Measurements from ENCODE around the gene EOMES.
A peak's percentile ranks its signal among the peaks of the same experiment; 100 is the strongest.

The EOMES gene

DNA sequence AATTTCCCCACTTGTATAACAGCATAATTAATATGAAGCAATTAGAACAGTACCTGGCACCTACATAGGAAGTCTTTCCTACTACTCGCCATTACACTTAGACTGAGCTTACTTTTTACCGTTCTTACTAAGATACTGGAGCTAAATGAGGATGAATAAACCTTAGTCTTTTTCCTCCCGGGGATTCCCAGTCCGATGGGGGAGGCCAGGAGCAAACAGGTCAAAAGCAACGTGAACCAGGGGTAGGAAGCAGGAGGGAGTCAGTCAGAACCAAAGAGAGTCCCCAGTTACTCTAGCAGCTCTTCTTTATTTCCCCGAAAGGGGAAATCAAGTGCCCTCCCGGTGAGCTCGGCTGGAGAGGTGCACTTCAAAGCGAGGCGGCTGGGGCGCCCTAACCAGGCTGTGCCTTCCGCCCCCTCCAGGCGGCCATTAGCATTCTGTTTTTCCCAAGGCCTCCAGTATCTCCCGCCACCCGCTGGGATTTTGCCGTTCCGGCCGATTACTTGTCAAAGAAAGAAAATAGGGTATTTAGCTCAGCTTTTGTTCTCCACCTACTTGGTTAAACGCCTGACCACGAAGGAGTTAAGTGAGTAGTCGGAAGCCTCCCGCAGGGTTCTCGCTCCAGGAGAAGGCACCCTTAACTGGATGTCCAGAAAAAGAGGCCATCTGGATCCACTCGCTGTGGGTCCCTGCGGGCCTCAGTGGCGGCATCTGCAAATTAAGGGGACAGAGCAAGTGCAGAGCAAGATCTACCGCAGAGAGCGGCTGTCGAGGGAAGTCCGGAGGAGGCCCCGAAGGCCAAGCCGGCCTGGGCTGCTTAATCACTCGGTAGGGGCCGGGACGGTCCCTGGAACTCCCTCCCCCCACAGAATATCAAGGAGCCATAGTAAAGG lies 6.3 kb upstream of the EOMES start:
- Mint-ChIP-seq H3K27me3 (peaks cover 78% of the 10 kb centered on the region), H3K27ac (no peak overlapping the region), H3K9me3 (no peaks in the 10 kb centered on the region), H3K4me3 (no peak overlapping the region), H3K4me1 (ENCODE audit: low read depth) (peaks cover 26% of the 10 kb centered on the region), H3K36me3 (ENCODE audit: low read depth) (no peaks in the 10 kb centered on the region)
- intact Hi-C loops (cut with micrococcal nuclease): no loop called here

- intact Hi-C loops (cut with micrococcal nuclease): no loop called here
- Mint-ChIP-seq H3K4me1 (ENCODE audit: low read depth) (peaks cover 44% of the 10 kb centered on the region), H3K27me3 (peaks cover 87% of the 10 kb centered on the region), H3K36me3 (ENCODE audit: low read depth) (no peaks in the 10 kb centered on the region), H3K9me3 (no peaks in the 10 kb centered on the region), H3K27ac (no peak overlapping the region), H3K4me3 (no peak overlapping the region)
These were observed 4.1 kb upstream of the EOMES start for GRCh38 chr3:27726240-27726639.

GRCh38 chr3:27724459-27725197 lies 2.5 kb upstream of the EOMES start:
- no peaks in the 10 kb centered on the region for H3K36me3 Mint-ChIP-seq (ENCODE audit: low read depth)
- peaks cover 40% of the 10 kb centered on the region for H3K4me1 Mint-ChIP-seq (ENCODE audit: low read depth)
- intact Hi-C loops (cut with micrococcal nuclease): no loop called here
- H3K27ac Mint-ChIP-seq: no peak overlapping the region
- no peak overlapping the region for H3K4me3 Mint-ChIP-seq
- peaks cover 85% of the 10 kb centered on the region for H3K27me3 Mint-ChIP-seq
- H3K9me3 Mint-ChIP-seq: no peaks in the 10 kb centered on the region

- no peak overlapping the region for H3K27ac Mint-ChIP-seq
- H3K4me3 Mint-ChIP-seq: no peak overlapping the region
- peaks cover 85% of the 10 kb centered on the region for H3K27me3 Mint-ChIP-seq
- H3K36me3 Mint-ChIP-seq (ENCODE audit: low read depth): no peaks in the 10 kb centered on the region
- intact Hi-C loops (cut with micrococcal nuclease): no loop called here
- H3K9me3 Mint-ChIP-seq: no peaks in the 10 kb centered on the region
- H3K4me1 Mint-ChIP-seq (ENCODE audit: low read depth): peaks cover 39% of the 10 kb centered on the region
These were observed 1.8 kb upstream of the EOMES start for GRCh38 chr3:27723815-27724458.

DNA sequence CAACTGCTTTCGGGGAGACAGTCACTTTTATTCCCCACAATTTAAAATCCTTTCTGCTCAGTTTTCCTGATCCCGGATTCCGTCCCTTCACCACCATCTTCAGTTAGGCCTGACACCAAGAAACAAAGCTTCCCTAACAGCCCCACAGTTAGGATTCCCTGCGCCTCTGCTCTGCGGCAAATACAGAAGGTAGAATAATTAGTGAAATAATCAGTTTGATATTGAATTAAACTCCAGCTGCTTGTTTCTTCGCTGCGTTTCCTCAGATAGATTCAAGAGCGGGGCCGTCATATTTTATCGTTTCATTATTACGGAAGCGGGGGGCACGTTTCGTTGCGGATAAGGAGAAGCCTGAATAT lies 1.3 kb upstream of the EOMES start:
- no peaks in the 10 kb centered on the region for H3K9me3 Mint-ChIP-seq
- peaks cover 34% of the 10 kb centered on the region for H3K4me1 Mint-ChIP-seq (ENCODE audit: low read depth)
- H3K36me3 Mint-ChIP-seq (ENCODE audit: low read depth): no peaks in the 10 kb centered on the region
- H3K27ac Mint-ChIP-seq: no peak overlapping the region
- H3K27me3 Mint-ChIP-seq: peaks cover 85% of the 10 kb centered on the region
- intact Hi-C loops (cut with micrococcal nuclease): no loop called here
- no peak overlapping the region for H3K4me3 Mint-ChIP-seq

DNA sequence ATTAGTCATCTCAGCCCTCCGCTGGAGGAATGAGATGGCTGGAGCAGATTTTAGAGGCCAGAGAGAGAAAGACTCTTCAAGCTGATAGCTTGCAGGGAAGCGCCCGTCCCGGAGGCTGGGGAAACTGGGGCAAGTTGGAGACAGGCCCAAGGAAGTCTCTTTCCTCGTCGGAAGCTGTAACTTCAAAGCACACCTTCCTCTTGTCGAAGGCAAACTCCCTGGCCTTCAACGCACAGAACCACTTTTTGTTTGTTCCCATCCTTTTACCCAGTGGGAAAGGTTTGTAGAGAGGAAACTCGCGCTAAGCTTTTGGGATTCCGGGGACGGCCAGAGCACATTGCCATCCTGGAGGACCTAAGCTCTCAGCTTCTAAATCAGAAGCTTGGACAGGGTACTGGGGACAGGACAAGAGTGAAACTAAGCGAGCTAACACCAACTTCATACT lies 900 bp upstream of the EOMES start:
- Mint-ChIP-seq H3K9me3 (no peaks in the 10 kb centered on the region), H3K27ac (no peak overlapping the region), H3K27me3 (peaks cover 85% of the 10 kb centered on the region), H3K36me3 (ENCODE audit: low read depth) (no peaks in the 10 kb centered on the region), H3K4me1 (ENCODE audit: low read depth) (peaks cover 30% of the 10 kb centered on the region), H3K4me3 (no peak overlapping the region)
- intact Hi-C loops (cut with micrococcal nuclease): no loop called here

DNA sequence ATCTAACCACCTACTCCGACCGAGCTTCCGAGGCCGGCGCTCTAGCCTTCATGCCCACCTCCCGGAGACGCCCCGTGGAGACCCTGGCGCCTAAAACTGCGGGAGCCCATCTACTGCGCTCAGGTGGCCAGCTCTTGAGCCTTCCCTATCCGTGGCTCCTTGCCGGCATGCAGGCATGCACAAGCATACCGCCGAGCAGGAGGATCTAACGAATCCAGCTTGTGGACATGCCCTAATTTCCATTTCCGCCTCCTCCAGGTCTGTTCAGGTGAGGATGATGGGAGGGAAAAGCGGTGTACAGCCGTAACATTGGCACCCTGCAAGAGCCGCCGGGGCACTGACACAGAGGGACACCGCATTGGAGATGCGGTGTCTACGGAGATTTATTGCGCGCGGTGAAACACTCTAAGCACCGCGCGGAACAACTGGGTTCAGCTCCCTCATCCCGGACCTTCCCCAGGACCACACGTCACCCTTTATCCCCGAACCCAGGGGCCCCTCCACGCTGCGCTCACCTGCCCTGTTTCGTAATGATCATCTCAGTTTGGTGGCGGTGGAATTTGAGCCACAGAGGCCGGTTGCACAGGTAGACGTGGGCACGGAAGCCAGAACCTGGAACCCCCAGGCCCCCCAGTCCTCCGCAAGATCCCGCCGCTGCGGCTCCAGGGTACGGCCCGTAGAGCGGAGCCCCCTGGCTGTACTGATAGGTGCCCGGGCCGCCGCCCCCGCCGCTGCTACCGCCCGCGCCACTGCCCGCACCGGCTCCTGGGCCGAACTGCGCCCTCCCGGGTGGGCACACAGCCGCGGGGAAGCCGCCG lies 1.0 kb downstream of the EOMES start:
- no peak overlapping the region for H3K27ac Mint-ChIP-seq
- peaks cover 29% of the 10 kb centered on the region for H3K4me1 Mint-ChIP-seq (ENCODE audit: low read depth)
- H3K36me3 Mint-ChIP-seq (ENCODE audit: low read depth): no peaks in the 10 kb centered on the region
- intact Hi-C loops (cut with micrococcal nuclease): no loop called here
- no peaks in the 10 kb centered on the region for H3K9me3 Mint-ChIP-seq
- H3K4me3 Mint-ChIP-seq: peak overlapping the region; percentile 51
- H3K27me3 Mint-ChIP-seq: peaks cover 88% of the 10 kb centered on the region

GRCh38 chr3:27719314-27720003 lies 2.7 kb downstream of the EOMES start:
- H3K36me3 Mint-ChIP-seq (ENCODE audit: low read depth): no peaks in the 10 kb centered on the region
- no peaks in the 10 kb centered on the region for H3K9me3 Mint-ChIP-seq
- H3K27me3 Mint-ChIP-seq: peaks cover 95% of the 10 kb centered on the region
- no peak overlapping the region for H3K27ac Mint-ChIP-seq
- intact Hi-C loops (cut with micrococcal nuclease): loop anchor here (10.0 kb wide), 1 partner anchor 435 kb away; no protein-coding TSS in a partner anchor
- H3K4me1 Mint-ChIP-seq (ENCODE audit: low read depth): peaks cover 39% of the 10 kb centered on the region
- H3K4me3 Mint-ChIP-seq: no peak overlapping the region

DNA sequence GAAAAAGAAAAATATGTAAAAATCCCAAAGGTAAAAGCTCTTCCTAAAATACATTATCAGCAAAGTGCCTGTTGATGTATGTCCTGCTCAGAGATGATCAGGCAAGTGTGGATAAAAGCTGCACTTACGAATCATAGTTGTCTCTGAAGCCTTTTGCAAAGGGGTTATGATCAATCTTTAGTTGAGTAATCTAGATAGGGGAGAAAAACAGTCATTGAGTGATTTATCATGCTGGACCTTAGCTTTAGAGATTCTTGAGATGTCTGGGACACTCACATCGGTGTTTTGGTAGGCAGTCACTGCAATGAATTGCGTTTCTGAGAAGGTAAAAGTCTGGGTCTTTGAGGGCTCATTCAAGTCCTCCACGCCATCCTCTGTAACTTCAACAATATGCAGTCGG lies 3.7 kb downstream of the EOMES start:
- Mint-ChIP-seq H3K4me1 (ENCODE audit: low read depth) (peaks cover 43% of the 10 kb centered on the region), H3K36me3 (ENCODE audit: low read depth) (no peaks in the 10 kb centered on the region), H3K27me3 (peaks cover 95% of the 10 kb centered on the region), H3K4me3 (no peak overlapping the region), H3K9me3 (no peaks in the 10 kb centered on the region), H3K27ac (no peak overlapping the region)
- intact Hi-C loops (cut with micrococcal nuclease): loop anchor here (10.0 kb wide), 1 partner anchor 436 kb away; no protein-coding TSS in a partner anchor

DNA sequence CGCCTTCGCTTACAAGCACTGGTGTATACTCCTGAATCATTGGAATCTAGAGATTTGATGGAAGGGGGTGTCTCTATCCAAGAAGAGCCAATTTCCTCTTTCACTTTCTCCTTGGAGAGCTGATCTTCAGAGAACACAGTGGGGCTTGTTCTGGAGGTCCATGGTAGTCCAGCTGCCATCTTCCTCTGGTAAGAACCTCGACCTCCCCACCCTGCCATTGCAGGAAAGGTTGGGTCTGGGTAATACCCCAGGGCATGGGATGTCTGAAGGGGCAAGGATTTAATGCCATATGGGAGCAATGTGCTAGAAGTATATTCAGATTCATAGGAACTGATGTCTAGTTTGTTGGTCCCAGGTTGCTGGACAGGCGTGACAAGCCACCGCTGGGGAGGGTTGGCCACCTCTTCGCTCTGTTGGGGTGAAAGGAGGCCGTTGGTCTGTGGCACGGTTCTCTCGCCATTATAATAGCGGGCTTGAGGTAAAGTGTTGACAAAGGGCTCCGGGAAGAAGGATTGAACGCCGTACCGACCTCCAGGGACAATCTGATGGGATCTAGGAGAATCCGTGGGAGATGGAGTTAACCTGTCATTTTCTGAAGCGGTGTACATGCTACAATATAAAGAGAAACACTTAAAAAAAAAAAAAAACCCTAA lies 4.8 kb downstream of the EOMES start:
- Mint-ChIP-seq H3K4me3 (no peak overlapping the region), H3K27me3 (peaks cover 95% of the 10 kb centered on the region), H3K4me1 (ENCODE audit: low read depth) (peaks cover 43% of the 10 kb centered on the region), H3K36me3 (ENCODE audit: low read depth) (peaks cover 5% of the 10 kb centered on the region), H3K27ac (no peak overlapping the region), H3K9me3 (no peaks in the 10 kb centered on the region)
- intact Hi-C loops (cut with micrococcal nuclease): loop anchor here (10.0 kb wide), 1 partner anchor 437 kb away; no protein-coding TSS in a partner anchor

GRCh38 chr3:27716309-27716708 lies 5.8 kb downstream of the EOMES start:
- Mint-ChIP-seq H3K4me1 (ENCODE audit: low read depth) (peaks cover 42% of the 10 kb centered on the region), H3K36me3 (ENCODE audit: low read depth) (peaks cover 10% of the 10 kb centered on the region), H3K4me3 (no peak overlapping the region), H3K27ac (no peak overlapping the region), H3K9me3 (no peaks in the 10 kb centered on the region), H3K27me3 (peaks cover 94% of the 10 kb centered on the region)
- intact Hi-C loops (cut with micrococcal nuclease): loop anchor here (10.0 kb wide), 1 partner anchor 438 kb away; no protein-coding TSS in a partner anchor

GRCh38 chr3:27715863-27716262 lies 6.3 kb downstream of the EOMES start:
- peaks cover 37% of the 10 kb centered on the region for H3K4me1 Mint-ChIP-seq (ENCODE audit: low read depth)
- no peak overlapping the region for H3K27ac Mint-ChIP-seq

More at GRCh38 chr3:27715863-27716262, 6.3 kb downstream of the EOMES start:
- intact Hi-C loops (cut with micrococcal nuclease): loop anchor here (10.0 kb wide), 1 partner anchor 439 kb away; no protein-coding TSS in a partner anchor
- Mint-ChIP-seq H3K36me3 (ENCODE audit: low read depth) (peaks cover 10% of the 10 kb centered on the region), H3K4me3 (no peak overlapping the region), H3K9me3 (no peaks in the 10 kb centered on the region), H3K27me3 (peaks cover 94% of the 10 kb centered on the region)
